SK-N-SH (cell line): ENCODE data around the gene RBM12. TPM values are rescaled to one million over a fixed set of nuclear protein-coding genes. Genes with fewer than 3 reads are reported as not detected.
A peak's percentile ranks its signal among the peaks of the same experiment; 100 is the strongest.

Source experiments
- CTCF ChIA-PET: fragments of 300-600, 350-600 bp; formaldehyde crosslinking; extraction: SDS; loops from one replicate; lab custom pipeline; 2021; lab: Yijun Ruan, JAX
- POLR2A ChIA-PET: fragments of 350-600 bp; sonication (Branson Sonifier 250); formaldehyde crosslinking; extraction: SDS; loops from one replicate; lab custom pipeline; 2020; ENCODE audit warnings: antibody characterized with exemption, inconsistent platforms; lab: Yijun Ruan, JAX
- DNase-seq: peaks from one replicate; pipeline ENCODE4 v3.0.0; 2012
- H2AFZ ChIP-seq: fragments of 200-600 bp; sonication (generic); 2 replicates; pipeline ENCODE4 v1.8.1; 2016; ENCODE audit warnings: antibody characterized with exemption, mild to moderate bottlenecking, low read depth
- H3F3A ChIP-seq: fragments of 200-600 bp; sonication (generic); replicated peaks from 2 replicates; pipeline ENCODE3; 2016; ENCODE audit warnings: antibody characterized with exemption, mild to moderate bottlenecking; ENCODE audit not compliant: insufficient read depth
- H3K27ac ChIP-seq, 2 experiments: fragments of 200-500 bp in 1 of 2; fragments of 200-600 bp in 1 of 2; sonication (Bioruptor generic) in 1 of 2; sonication (generic), shearing (Covaris generic) in 1 of 2; 2 replicates each; pipeline versions ENCODE4 v1.5.1 to v1.6.1; 2014 to 2016; ENCODE audit warnings: low read depth in 2 of 2, inconsistent platforms in 1 of 2, low read length in 1 of 2, mild to moderate bottlenecking in 1 of 2, mixed read lengths in 1 of 2
- H3K27me3 ChIP-seq: fragments of 200-600 bp; sonication (generic), shearing (Covaris generic); 2 replicates; pipeline ENCODE4 v1.6.1; 2016; ENCODE audit warnings: mixed run types; ENCODE audit not compliant: insufficient read depth
- H3K36me3 ChIP-seq, 2 experiments: fragments of 200-500 bp in 1 of 2; fragments of 200-600 bp in 1 of 2; sonication (Bioruptor generic) in 1 of 2; sonication (generic) in 1 of 2; replicated peaks in 1 of 2; 2 replicates each; pipeline versions ENCODE3 to v1.5.1; 2014 to 2016; ENCODE audit warnings: low read length in 1 of 2, mild to moderate bottlenecking in 1 of 2; ENCODE audit not compliant: insufficient read depth in 2 of 2, control insufficient read depth in 1 of 2
- H3K4me1 ChIP-seq, 2 experiments: fragments of 200-500 bp in 1 of 2; fragments of 200-600 bp in 1 of 2; sonication (Bioruptor generic) in 1 of 2; sonication (generic), shearing (Covaris generic) in 1 of 2; 2 replicates each; pipeline versions ENCODE4 v1.5.1 to v1.6.1; 2014 to 2016; ENCODE audit warnings: low read depth in 1 of 2, low read length in 1 of 2, mixed run types in 1 of 2; ENCODE audit not compliant: insufficient read depth in 2 of 2, control insufficient read depth in 1 of 2
- H3K4me2 ChIP-seq: fragments of 200-600 bp; sonication (generic), shearing (Covaris generic); 2 replicates; pipeline ENCODE4 v1.6.1; 2017; ENCODE audit warnings: mixed run types
- H3K4me3 ChIP-seq, 2 experiments: fragments of 200-500 bp in 1 of 2; fragments of 200-600 bp in 1 of 2; sonication (Bioruptor generic) in 1 of 2; sonication (generic), shearing (Covaris generic) in 1 of 2; 2 replicates each; pipeline versions ENCODE4 v1.5.1 to v1.8.1; 2014 to 2016; ENCODE audit warnings: low read depth in 2 of 2, inconsistent platforms in 1 of 2, low read length in 1 of 2, mild to moderate bottlenecking in 1 of 2, mixed read lengths in 1 of 2, moderate library complexity in 1 of 2
- H3K79me2 ChIP-seq: fragments of 200-600 bp; sonication (generic); 2 replicates; pipeline ENCODE4 v1.8.1; 2017; ENCODE audit warnings: mild to moderate bottlenecking; ENCODE audit not compliant: insufficient read depth
- H3K9ac ChIP-seq: fragments of 200-600 bp; sonication (generic); 2 replicates; pipeline ENCODE4 v1.6.1; 2017; ENCODE audit warnings: mixed run types
- H3K9me2 ChIP-seq: fragments of 200-600 bp; sonication (generic); 2 replicates; pipeline ENCODE4 v1.6.1; 2017; ENCODE audit warnings: mixed run types
- H3K9me3 ChIP-seq: fragments of 200-600 bp; sonication (generic); 2 replicates; pipeline ENCODE4 v1.6.1; 2017; ENCODE audit warnings: mixed run types, mild to moderate bottlenecking, moderate library complexity
- H4K20me1 ChIP-seq: fragments of 200-600 bp; sonication (generic); 2 replicates; pipeline ENCODE4 v1.6.1; 2017; ENCODE audit warnings: mild to moderate bottlenecking, mixed run types; ENCODE audit not compliant: insufficient read depth
- CTCF ChIP-seq: fragments of 200-600 bp; sonication (generic); IDR thresholded peaks from 2 replicates; pipeline ENCODE4 v1.6.1; 2017; ENCODE audit warnings: antibody characterized with exemption, mild to moderate bottlenecking, moderate library complexity
- ELF1 ChIP-seq: IDR thresholded peaks from 2 replicates; pipeline ENCODE4 v1.4.0; 2012
- EZH2phosphoT487 ChIP-seq: fragments of 200-600 bp; sonication (generic); IDR thresholded peaks from 2 replicates; pipeline ENCODE4 v1.6.1; 2017; ENCODE audit warnings: low read depth, mixed run types, mild to moderate bottlenecking, antibody characterized with exemption, moderate library complexity, borderline replicate concordance
- MEF2A ChIP-seq: IDR thresholded peaks from 2 replicates; pipeline ENCODE4 v1.4.0; 2012; ENCODE audit warnings: low read depth, borderline replicate concordance
- POLR2AphosphoS5 ChIP-seq: IDR thresholded peaks from 2 replicates; pipeline ENCODE4 v1.6.1; 2012; ENCODE audit warnings: low read depth, low read length
- RAD21 ChIP-seq: IDR thresholded peaks from 2 replicates; pipeline ENCODE4 v1.6.1; 2012; ENCODE audit warnings: mild to moderate bottlenecking, low read length
- SIN3A ChIP-seq: IDR thresholded peaks from 2 replicates; pipeline ENCODE4 v1.6.1; 2012; ENCODE audit warnings: low read depth, mild to moderate bottlenecking, low read length, moderate library complexity, borderline replicate concordance
- SMC3 ChIP-seq: IDR thresholded peaks from 2 replicates; pipeline ENCODE4 v1.6.1; 2012; ENCODE audit warnings: low read depth, low read length, improper control_type of control experiment
- TAF1 ChIP-seq: IDR thresholded peaks from 2 replicates; pipeline ENCODE4 v1.6.1; 2012; ENCODE audit warnings: low read depth, mild to moderate bottlenecking, low read length, moderate library complexity, borderline replicate concordance
- YY1 ChIP-seq: IDR thresholded peaks from 2 replicates; pipeline ENCODE4 v1.4.0; 2012; ENCODE audit warnings: low read depth, mild to moderate bottlenecking
- WGBS: methylation state at CpG from one replicate; pipeline ENCODE4 v1.1.6; 2017; ENCODE audit warnings: low lambda C conversion rate; 5-methylcytosine and 5-hydroxymethylcytosine counted together
- polyA plus RNA-seq, 3 experiments: library from polyadenylated mRNA; depleted of rRNA; stranded (reverse); fragments of >200 nt; gene quantifications; 2 replicates each; pipeline ENCODE4 v1.2.3, GENCODE V29; 2012
- TF ChIP-seq, protein P1 (sequence below): IDR thresholded peaks from 2 replicates; pipeline ENCODE4 v1.4.0; 2012; ENCODE audit warnings: low read depth, borderline replicate concordance
- TF ChIP-seq, protein P2 (sequence below): IDR thresholded peaks from 2 replicates; pipeline ENCODE4; 2012
- TF ChIP-seq, protein P3 (sequence below): fragments of 150-350 bp; IDR thresholded peaks from 2 replicates; pipeline ENCODE4 v1.6.1; 2016; ENCODE audit warnings: mild to moderate bottlenecking, low read depth, low read length
- TF ChIP-seq, protein P4 (sequence below): fragments of 150-350 bp; IDR thresholded peaks from 2 replicates; pipeline ENCODE4 v1.6.1; 2017; ENCODE audit warnings: antibody characterized with exemption, low read length, low read depth, borderline replicate concordance

RBM12 gene
- polyA plus RNA-seq, 1 of the 3 experiments (the other 2 are of a cell fraction): 41.9 TPM

GRCh38 chr20:35660122-35660937 is 4.4 kb downstream of the RBM12 start:
- Histone ChIP-seq H4K20me1 (peaks cover 88% of the 10 kb centered on the region), H3K36me3 (peaks cover 10 to 13% of the 10 kb centered on the region in 2 experiments), H3K9ac (no peak overlapping the region), H3F3A (peaks cover 28% of the 10 kb centered on the region), H2AFZ (no peak overlapping the region), H3K9me3 (no peaks in the 10 kb centered on the region), H3K4me2 (peak overlapping the region; percentile 97), H3K27me3 (no peaks in the 10 kb centered on the region), H3K79me2 (peaks cover 95% of the 10 kb centered on the region), H3K4me3 (0 out of 4 replicates have a peak overlapping the region, but pooled peaks of 1 of the 2 experiments have one; percentile 83), H3K9me2 (no peaks in the 10 kb centered on the region)
- ChIA-PET CTCF (interaction anchor here (2.9 kb wide), 1 partner anchor 41 kb away, joined by 16 read pairs; no protein-coding TSS in a partner anchor), POLR2A (interaction anchor here (0.6 to 1.2 kb wide), 3 partner anchors 8 to 118 kb away, joined by 3 to 5 read pairs (median 3); partner anchors contain the start of genes ERGIC3 and SPAG4)
- no peak for DNase-seq
- 94% methylated on average over 10 of the region's 10 CpGs for WGBS
- TF ChIP-seq SIN3A (no peak), SMC3 (no peak), TAF1 (no peak), POLR2AphosphoS5 (no peak), CTCF (no peak), MEF2A (no peak), ELF1 (no peak), YY1 (no peak), EZH2phosphoT487 (no peak), RAD21 (no peak)
- TF ChIP-seq, protein P1, sequence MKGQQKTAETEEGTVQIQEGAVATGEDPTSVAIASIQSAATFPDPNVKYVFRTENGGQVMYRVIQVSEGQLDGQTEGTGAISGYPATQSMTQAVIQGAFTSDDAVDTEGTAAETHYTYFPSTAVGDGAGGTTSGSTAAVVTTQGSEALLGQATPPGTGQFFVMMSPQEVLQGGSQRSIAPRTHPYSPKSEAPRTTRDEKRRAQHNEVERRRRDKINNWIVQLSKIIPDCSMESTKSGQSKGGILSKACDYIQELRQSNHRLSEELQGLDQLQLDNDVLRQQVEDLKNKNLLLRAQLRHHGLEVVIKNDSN: no peak
- TF ChIP-seq, protein P2, sequence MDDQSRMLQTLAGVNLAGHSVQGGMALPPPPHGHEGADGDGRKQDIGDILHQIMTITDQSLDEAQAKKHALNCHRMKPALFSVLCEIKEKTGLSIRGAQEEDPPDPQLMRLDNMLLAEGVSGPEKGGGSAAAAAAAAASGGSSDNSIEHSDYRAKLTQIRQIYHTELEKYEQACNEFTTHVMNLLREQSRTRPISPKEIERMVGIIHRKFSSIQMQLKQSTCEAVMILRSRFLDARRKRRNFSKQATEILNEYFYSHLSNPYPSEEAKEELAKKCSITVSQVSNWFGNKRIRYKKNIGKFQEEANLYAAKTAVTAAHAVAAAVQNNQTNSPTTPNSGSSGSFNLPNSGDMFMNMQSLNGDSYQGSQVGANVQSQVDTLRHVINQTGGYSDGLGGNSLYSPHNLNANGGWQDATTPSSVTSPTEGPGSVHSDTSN: no peak
- TF ChIP-seq, protein P3, sequence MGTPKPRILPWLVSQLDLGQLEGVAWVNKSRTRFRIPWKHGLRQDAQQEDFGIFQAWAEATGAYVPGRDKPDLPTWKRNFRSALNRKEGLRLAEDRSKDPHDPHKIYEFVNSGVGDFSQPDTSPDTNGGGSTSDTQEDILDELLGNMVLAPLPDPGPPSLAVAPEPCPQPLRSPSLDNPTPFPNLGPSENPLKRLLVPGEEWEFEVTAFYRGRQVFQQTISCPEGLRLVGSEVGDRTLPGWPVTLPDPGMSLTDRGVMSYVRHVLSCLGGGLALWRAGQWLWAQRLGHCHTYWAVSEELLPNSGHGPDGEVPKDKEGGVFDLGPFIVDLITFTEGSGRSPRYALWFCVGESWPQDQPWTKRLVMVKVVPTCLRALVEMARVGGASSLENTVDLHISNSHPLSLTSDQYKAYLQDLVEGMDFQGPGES: no peak
- TF ChIP-seq, protein P4, sequence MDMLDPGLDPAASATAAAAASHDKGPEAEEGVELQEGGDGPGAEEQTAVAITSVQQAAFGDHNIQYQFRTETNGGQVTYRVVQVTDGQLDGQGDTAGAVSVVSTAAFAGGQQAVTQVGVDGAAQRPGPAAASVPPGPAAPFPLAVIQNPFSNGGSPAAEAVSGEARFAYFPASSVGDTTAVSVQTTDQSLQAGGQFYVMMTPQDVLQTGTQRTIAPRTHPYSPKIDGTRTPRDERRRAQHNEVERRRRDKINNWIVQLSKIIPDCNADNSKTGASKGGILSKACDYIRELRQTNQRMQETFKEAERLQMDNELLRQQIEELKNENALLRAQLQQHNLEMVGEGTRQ: no peak
- TF ChIP-seq, all 33 proteins: peak for 0
- Histone ChIP-seq H3K27ac (no peak overlapping the region), H3K4me1 (peaks cover 10 to 13% of the 10 kb centered on the region in 2 experiments; a peak in 2 of 4 replicates)
